ENCODE data around the gene PRR20G.

DNA sequence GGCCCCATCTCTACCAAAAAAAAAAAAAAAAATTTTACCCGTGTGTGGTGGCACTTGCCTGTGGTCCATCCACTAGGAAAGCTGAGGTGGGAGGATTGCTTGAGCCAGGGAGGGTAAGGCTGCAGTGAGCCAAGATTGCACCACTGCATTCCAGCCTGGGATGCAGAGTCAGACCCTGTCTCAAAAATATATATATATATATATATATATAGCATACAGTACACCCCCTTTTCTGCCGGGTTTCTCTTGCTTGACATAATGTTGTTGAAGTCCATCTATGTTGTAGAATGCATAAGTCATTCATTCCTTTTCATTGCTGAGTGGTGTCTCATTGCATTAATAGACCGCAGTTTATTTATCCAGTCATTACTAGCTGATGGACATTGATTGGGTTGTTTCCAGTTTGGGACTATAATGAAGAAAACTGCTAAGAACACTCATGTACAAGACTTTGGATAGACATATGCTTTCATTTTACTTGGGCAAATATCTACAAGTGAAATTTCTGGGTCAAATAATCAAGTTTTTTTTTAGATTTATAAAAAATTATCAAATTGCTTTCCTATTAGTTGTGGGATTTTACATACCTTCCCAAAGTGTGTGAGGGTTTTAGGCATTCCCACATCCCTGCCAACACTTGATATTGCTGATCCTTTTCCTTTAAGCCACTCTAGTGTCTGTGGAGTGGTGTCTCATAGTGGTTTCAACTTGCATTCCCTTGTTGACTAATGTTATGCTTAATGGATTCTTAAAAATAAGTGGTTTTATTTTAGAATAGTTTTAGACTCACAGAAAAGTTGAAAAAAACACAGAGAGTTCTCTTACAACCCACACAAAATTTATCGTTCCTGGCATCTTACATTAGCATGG is 2.1 kb upstream of the PRR20G start:
- TF ChIP-seq, protein P1, sequence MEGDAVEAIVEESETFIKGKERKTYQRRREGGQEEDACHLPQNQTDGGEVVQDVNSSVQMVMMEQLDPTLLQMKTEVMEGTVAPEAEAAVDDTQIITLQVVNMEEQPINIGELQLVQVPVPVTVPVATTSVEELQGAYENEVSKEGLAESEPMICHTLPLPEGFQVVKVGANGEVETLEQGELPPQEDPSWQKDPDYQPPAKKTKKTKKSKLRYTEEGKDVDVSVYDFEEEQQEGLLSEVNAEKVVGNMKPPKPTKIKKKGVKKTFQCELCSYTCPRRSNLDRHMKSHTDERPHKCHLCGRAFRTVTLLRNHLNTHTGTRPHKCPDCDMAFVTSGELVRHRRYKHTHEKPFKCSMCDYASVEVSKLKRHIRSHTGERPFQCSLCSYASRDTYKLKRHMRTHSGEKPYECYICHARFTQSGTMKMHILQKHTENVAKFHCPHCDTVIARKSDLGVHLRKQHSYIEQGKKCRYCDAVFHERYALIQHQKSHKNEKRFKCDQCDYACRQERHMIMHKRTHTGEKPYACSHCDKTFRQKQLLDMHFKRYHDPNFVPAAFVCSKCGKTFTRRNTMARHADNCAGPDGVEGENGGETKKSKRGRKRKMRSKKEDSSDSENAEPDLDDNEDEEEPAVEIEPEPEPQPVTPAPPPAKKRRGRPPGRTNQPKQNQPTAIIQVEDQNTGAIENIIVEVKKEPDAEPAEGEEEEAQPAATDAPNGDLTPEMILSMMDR (IDR thresholded peaks at IDR 0.05): no peak
- no peak for TF ChIP-seq POLR2A (IDR thresholded peaks at IDR 0.05)
